ENCODE measurements around the gene ZNRF3.
"Not testable (repeated sequence)": the region's sequence is repeated elsewhere in the genome, so short reads cannot be mapped to it uniquely, and the experiment has no call there.

The ZNRF3 gene

GRCh38 chr22:28882878-28883656 lies at the start of gene ZNRF3:
TSS of gene ZNRF3 (plus strand) at chr22:28883572. CDS start at chr22:28883767, 195 bp downstream.
- H3K27ac ChIP-seq, result peak within 1 kb of the TSS; percentile 57

GRCh38 chr22:28835630-28836189 lies 47.7 kb upstream of the ZNRF3 start:
- H3K27ac ChIP-seq, result no peak overlapping the region
- TF ChIP-seq ZFX (IDR thresholded peaks at IDR 0.05; ENCODE audit: borderline replicate concordance) (no peak), CTCF (IDR thresholded peaks at IDR 0.05) (no peak)

More at GRCh38 chr22:28882878-28883656, at the start of gene ZNRF3:
- TF ChIP-seq CTCF (IDR thresholded peaks at IDR 0.05), result no peak
- no peak for TF ChIP-seq ZFX (IDR thresholded peaks at IDR 0.05; ENCODE audit: borderline replicate concordance)

GRCh38 chr22:28837640-28838039 lies 45.7 kb upstream of the ZNRF3 start:
- no peak overlapping the region for H3K27ac ChIP-seq
- TF ChIP-seq CTCF (IDR thresholded peaks at IDR 0.05), result no peak
- TF ChIP-seq ZFX (IDR thresholded peaks at IDR 0.05; ENCODE audit: borderline replicate concordance), result no peak

- H3K27ac ChIP-seq, result no peak overlapping the region
- TF ChIP-seq ZFX (IDR thresholded peaks at IDR 0.05; ENCODE audit: borderline replicate concordance) (no peak), CTCF (IDR thresholded peaks at IDR 0.05) (no peak)
These were observed 44.4 kb upstream of the ZNRF3 start for GRCh38 chr22:28838971-28839370.

- H3K27ac ChIP-seq, result no peak overlapping the region
- TF ChIP-seq CTCF (IDR thresholded peaks at IDR 0.05) (no peak), ZFX (IDR thresholded peaks at IDR 0.05; ENCODE audit: borderline replicate concordance) (no peak)
These were observed 42.3 kb upstream of the ZNRF3 start for GRCh38 chr22:28841111-28841510.

GRCh38 chr22:28843633-28844032 lies 39.7 kb upstream of the ZNRF3 start:
- TF ChIP-seq CTCF (IDR thresholded peaks at IDR 0.05) (no peak), ZFX (IDR thresholded peaks at IDR 0.05; ENCODE audit: borderline replicate concordance) (no peak)
- no peak overlapping the region for H3K27ac ChIP-seq

GRCh38 chr22:28844277-28844676 lies 39.1 kb upstream of the ZNRF3 start:
- H3K27ac ChIP-seq, result not testable (repeated sequence)
